H9 (cell line): ENCODE results near the gene UMPS. TPM values are rescaled to one million over a fixed set of nuclear protein-coding genes. Genes with fewer than 3 reads are reported as not detected.

ENCODE experiments used
- DNase-seq: peaks from one replicate; pipeline ENCODE4 v3.0.0-alpha.2; 2017
- H2AFZ ChIP-seq: one replicate; pipeline ENCODE4 v1.6.1; 2013; ENCODE audit warnings: mild to moderate bottlenecking, low read length, control low read depth, moderate library complexity
- H2AK5ac ChIP-seq: 2 replicates; pipeline ENCODE4 v1.6.1; 2013; ENCODE audit warnings: low read length, control low read depth, mixed read lengths; ENCODE audit not compliant: insufficient read length
- H2BK120ac ChIP-seq: one replicate; pipeline ENCODE4 v1.6.1; 2013; ENCODE audit warnings: low read depth, mild to moderate bottlenecking, low read length, control low read depth, inconsistent platforms; ENCODE audit not compliant: poor library complexity, severe bottlenecking
- H2BK12ac ChIP-seq: 2 replicates; pipeline ENCODE4 v1.6.1; 2013; ENCODE audit warnings: low read length, control low read depth, mixed read lengths, low read depth; ENCODE audit not compliant: insufficient read length
- H2BK15ac ChIP-seq: 2 replicates; pipeline ENCODE4 v1.6.1; 2013; ENCODE audit warnings: low read depth, low read length, control low read depth
- H2BK20ac ChIP-seq: one replicate; pipeline ENCODE4 v1.6.1; 2013; ENCODE audit warnings: low read depth, mild to moderate bottlenecking, low read length, control low read depth, inconsistent platforms; ENCODE audit not compliant: poor library complexity, severe bottlenecking
- H2BK5ac ChIP-seq: 2 replicates; pipeline ENCODE4 v1.6.1; 2013; ENCODE audit warnings: low read length, control low read depth, mixed read lengths; ENCODE audit not compliant: insufficient read length
- H3K14ac ChIP-seq: 2 replicates; pipeline ENCODE4 v1.6.1; 2013; ENCODE audit warnings: low read length, control low read depth; ENCODE audit not compliant: insufficient read depth
- H3K18ac ChIP-seq: 2 replicates; pipeline ENCODE4 v1.6.1; 2013; ENCODE audit warnings: low read depth, mild to moderate bottlenecking, mixed read lengths, low read length, control low read depth; ENCODE audit not compliant: insufficient read length
- H3K23ac ChIP-seq: 2 replicates; pipeline ENCODE4 v1.6.1; 2013; ENCODE audit warnings: low read length, control low read depth, mixed read lengths, low read depth; ENCODE audit not compliant: insufficient read length
- H3K23me2 ChIP-seq: 2 replicates; pipeline ENCODE4 v1.6.1; 2013; ENCODE audit warnings: low read depth, mild to moderate bottlenecking, mixed read lengths, low read length, control low read depth; ENCODE audit not compliant: insufficient read length, poor library complexity, severe bottlenecking
- H3K27ac ChIP-seq: 2 replicates; pipeline ENCODE4 v1.5.1; 2013; ENCODE audit warnings: low read length, control low read depth, mixed read lengths, low read depth; ENCODE audit not compliant: insufficient read length
- H3K27me3 ChIP-seq: 2 replicates; pipeline ENCODE4 v1.6.1; 2013; ENCODE audit warnings: low read length, control low read depth, inconsistent platforms; ENCODE audit not compliant: insufficient read depth
- H3K4ac ChIP-seq: 2 replicates; pipeline ENCODE4 v1.6.1; 2013; ENCODE audit warnings: low read depth, mild to moderate bottlenecking, control low read depth, inconsistent platforms, low read length, moderate library complexity
- H3K4me1 ChIP-seq: 2 replicates; pipeline ENCODE4 v1.6.1; 2013; ENCODE audit warnings: low read length, control low read depth, inconsistent platforms; ENCODE audit not compliant: insufficient read depth
- H3K4me2 ChIP-seq: 2 replicates; pipeline ENCODE4 v1.6.1; 2013; ENCODE audit warnings: low read length, control low read depth, mixed read lengths; ENCODE audit not compliant: insufficient read length, insufficient read depth
- H3K56ac ChIP-seq: 2 replicates; pipeline ENCODE4 v1.6.1; 2013; ENCODE audit warnings: low read depth, mild to moderate bottlenecking, mixed read lengths, low read length, control low read depth; ENCODE audit not compliant: insufficient read length
- H3K79me1 ChIP-seq: 2 replicates; pipeline ENCODE4 v1.6.1; 2013; ENCODE audit warnings: low read depth, mild to moderate bottlenecking, moderate library complexity, low read length, control low read depth, inconsistent platforms; ENCODE audit not compliant: insufficient read depth, poor library complexity, severe bottlenecking
- H3K79me2 ChIP-seq: 2 replicates; pipeline ENCODE4 v1.6.1; 2013; ENCODE audit warnings: low read length, control low read depth, inconsistent platforms; ENCODE audit not compliant: insufficient read depth
- H3K9ac ChIP-seq: 2 replicates; pipeline ENCODE4 v1.6.1; 2013; ENCODE audit warnings: low read length, control low read depth, mixed read lengths; ENCODE audit not compliant: insufficient read length; ENCODE audit errors: extremely low read depth
- H3K9me3 ChIP-seq: one replicate; pipeline ENCODE4 v1.6.1; 2013; ENCODE audit warnings: low read depth, low read length, inconsistent platforms; ENCODE audit not compliant: control insufficient read depth
- H3T11ph ChIP-seq: one replicate; pipeline ENCODE4 v1.6.1; 2013; ENCODE audit warnings: mild to moderate bottlenecking, low read length, control low read depth, inconsistent platforms
- H4K20me1 ChIP-seq: one replicate; pipeline ENCODE4 v1.6.1; 2013; ENCODE audit not compliant: control insufficient read depth, insufficient read length, insufficient read depth
- H4K5ac ChIP-seq: 2 replicates; pipeline ENCODE4 v1.6.1; 2013; ENCODE audit warnings: low read depth, mild to moderate bottlenecking, mixed read lengths, low read length, control low read depth; ENCODE audit not compliant: insufficient read length
- H4K8ac ChIP-seq: replicated peaks from 2 replicates; pipeline ENCODE4 v1.6.1; 2013; ENCODE audit warnings: low read length, control low read depth, mixed read lengths, low read depth; ENCODE audit not compliant: insufficient read length
- H4K91ac ChIP-seq: 2 replicates; pipeline ENCODE4 v1.6.1; 2013; ENCODE audit warnings: low read depth, mild to moderate bottlenecking, moderate library complexity, mixed read lengths, low read length, control low read depth; ENCODE audit not compliant: insufficient read length
- H3K27ac Mint-ChIP-seq, 3 experiments: 2 replicates in 2 of 3; 3 replicates in 1 of 3; pipeline ENCODE4 v1.8.0; 2020 to 2021; ENCODE audit warnings: mixed read lengths in 3 of 3, mild to moderate bottlenecking in 1 of 3, moderate library complexity in 1 of 3
- H3K27me3 Mint-ChIP-seq: 2 replicates; pipeline ENCODE4 v1.8.0; 2021; ENCODE audit warnings: low read depth, mild to moderate bottlenecking, moderate library complexity, mixed read lengths
- H3K36me3 Mint-ChIP-seq, 3 experiments: 2 replicates in 2 of 3; 3 replicates in 1 of 3; pipeline ENCODE4 v1.8.0; 2020 to 2021; ENCODE audit warnings: low read depth in 3 of 3, mixed read lengths in 3 of 3; ENCODE audit not compliant: insufficient read depth in 1 of 3
- H3K4me1 Mint-ChIP-seq, 2 experiments: 2 replicates each; pipeline ENCODE4 v1.8.0; 2020; ENCODE audit warnings: mixed read lengths in 2 of 2
- H3K4me3 Mint-ChIP-seq, 2 experiments: 2 replicates in 1 of 2; 3 replicates in 1 of 2; pipeline ENCODE4 v1.8.0; 2020 to 2021; ENCODE audit warnings: mild to moderate bottlenecking in 2 of 2, mixed read lengths in 2 of 2, moderate library complexity in 1 of 2
- H3K9me3 Mint-ChIP-seq, 2 experiments: 2 replicates in 1 of 2; 3 replicates in 1 of 2; pipeline ENCODE4 v1.8.0; 2020; ENCODE audit warnings: mild to moderate bottlenecking in 2 of 2, mixed read lengths in 2 of 2, moderate library complexity in 1 of 2
- CTCF ChIP-seq: fragments of 200-600 bp; sonication (generic); conservative IDR thresholded peaks from 3 replicates; pipeline ENCODE4 v1.8.0; 2021; ENCODE audit warnings: antibody characterized with exemption, mild to moderate bottlenecking
- WGBS: extraction: QIAGEN DNeasy Blood & Tissue Kit; methylation state at CpG from one replicate; pipeline ENCODE4 v1.1.7; 2013; ENCODE audit warnings: missing lambda C conversion rate, low lambda C conversion rate, mixed read lengths; ENCODE audit not compliant: insufficient read length; ENCODE audit errors: extremely low coverage; 5-methylcytosine and 5-hydroxymethylcytosine counted together
- total RNA-seq: library from RNA; stranded (reverse); gene quantifications from 2 replicates; pipeline ENCODE4 v1.2.1, GENCODE V29; 2021

Gene UMPS
- total RNA-seq, 1 experiment from 2014 or later = 65.4 TPM

GRCh38 chr3:124784686-124785382 is 54.6 kb downstream of the UMPS start:
- Mint-ChIP-seq H3K36me3 (peaks cover 4 to 46% (median 9%) of the 10 kb centered on the region in 3 experiments; a peak in 5 of 7 replicates), H3K9me3 (no peaks in the 10 kb centered on the region), H3K27me3 (no peaks in the 10 kb centered on the region), H3K4me1 (peaks cover 12 to 23% of the 10 kb centered on the region in 2 experiments), H3K4me3 (no peak overlapping the region), H3K27ac (peak overlapping the region in 1 of 3 experiments; percentile 28; a peak in 3 of 7 replicates)
- Histone ChIP-seq H2BK120ac (no peak overlapping the region), H3K56ac (no peak overlapping the region), H3K9me3 (no peaks in the 10 kb centered on the region), H3K27ac (no peak overlapping the region), H3K79me1 (no peaks in the 10 kb centered on the region), H3K23ac (no peak overlapping the region), H3K4me1 (peaks cover 9% of the 10 kb centered on the region; the same call in 1 of the 2 replicates), H2BK5ac (no peak overlapping the region), H4K20me1 (no peaks in the 10 kb centered on the region), H3K14ac (no peak overlapping the region), H3K79me2 (no peaks in the 10 kb centered on the region), H4K8ac (no peak overlapping the region), H3K4me2 (no peak overlapping the region), H2BK20ac (no peak overlapping the region), H2AK5ac (no peak overlapping the region), H2AFZ (no peak overlapping the region), H2BK12ac (no peak overlapping the region), H2BK15ac (no peak overlapping the region), H3K23me2 (no peaks in the 10 kb centered on the region), H3T11ph (no peak overlapping the region), H4K91ac (no peak overlapping the region), H3K4ac (no peak overlapping the region), H3K18ac (no peak overlapping the region), H3K9ac (no peak overlapping the region), H3K27me3 (no peaks in the 10 kb centered on the region; the same call in 1 of the 2 replicates), H4K5ac (no peak overlapping the region)
- no CpG with 5 or more reads among the region's 17 CpGs for WGBS
- DNase-seq = no peak
- no peak for TF ChIP-seq CTCF
